ENCODE results near the gene HDLBP. TPM values are rescaled to one million over a fixed set of nuclear protein-coding genes. Genes with fewer than 3 reads are reported as not detected.
"Not testable (repeated sequence)": the region's sequence is repeated elsewhere in the genome, so short reads cannot be mapped to it uniquely, and the experiment has no call there.

Gene HDLBP
- total RNA-seq, 1 donor from 2014 or later: 405 TPM

- no peaks in the 10 kb centered on the region for H3K36me3 ChIP-seq (ENCODE audit: control insufficient read depth, insufficient read depth, low read length)
- DNase-seq (ENCODE audit: low read depth): no peak
- TF ChIP-seq CTCF (IDR thresholded peaks at IDR 0.05; ENCODE audit: insufficient read depth, low read length, poor library complexity, severe bottlenecking): no peak
- H3K4me3 ChIP-seq (ENCODE audit: low read depth, low read length): no peak overlapping the region
- H3K27me3 ChIP-seq (ENCODE audit: control insufficient read depth, insufficient read depth, low read length): no peaks in the 10 kb centered on the region
Measured at GRCh38 chr2:241298673-241299072, 16.8 kb downstream of the HDLBP start.

GRCh38 chr2:241296767-241297166 lies 18.7 kb downstream of the HDLBP start:
- no peaks in the 10 kb centered on the region for H3K36me3 ChIP-seq (ENCODE audit: control insufficient read depth, insufficient read depth, low read length)
- DNase-seq (ENCODE audit: low read depth): no peak
- H3K4me3 ChIP-seq (ENCODE audit: low read depth, low read length): no peak overlapping the region
- no peaks in the 10 kb centered on the region for H3K27me3 ChIP-seq (ENCODE audit: control insufficient read depth, insufficient read depth, low read length)
- no peak for TF ChIP-seq CTCF (IDR thresholded peaks at IDR 0.05; ENCODE audit: insufficient read depth, low read length, poor library complexity, severe bottlenecking)

DNA sequence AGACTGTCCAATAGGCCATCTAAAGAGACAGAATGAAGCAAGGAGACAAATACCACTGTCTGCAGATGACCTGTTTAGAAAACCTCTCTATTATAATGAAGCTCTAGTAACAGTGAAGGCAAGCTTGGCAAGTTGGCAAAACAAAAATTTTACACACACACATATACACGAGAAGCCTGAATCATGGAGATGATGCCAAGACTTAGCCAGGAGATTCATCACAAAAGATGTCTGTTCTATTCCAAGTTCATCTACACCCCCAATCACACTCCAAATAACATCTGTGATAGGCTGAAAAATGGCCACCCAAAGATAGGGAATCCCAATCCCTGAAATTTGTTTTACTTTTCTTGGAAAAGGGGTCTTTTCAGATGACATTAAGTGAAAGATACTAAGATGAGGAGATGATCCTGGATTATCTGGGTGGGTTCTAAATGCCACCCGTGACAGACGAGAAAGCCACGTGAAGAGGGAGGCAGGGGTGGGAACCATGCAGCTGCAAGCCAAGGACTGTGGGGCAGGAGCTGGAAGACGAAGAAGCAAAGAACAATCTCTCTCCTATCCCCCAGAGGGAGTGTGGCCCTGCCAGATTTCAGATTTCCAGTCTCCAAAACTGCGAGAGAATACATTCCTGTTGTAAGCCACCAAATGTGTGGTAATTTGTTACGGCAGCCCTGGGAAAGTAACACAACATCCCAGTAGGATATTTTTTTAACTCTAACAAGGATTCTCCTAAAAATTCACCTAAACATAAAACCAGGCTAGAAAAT lies 20.0 kb downstream of the HDLBP start:
- Histone ChIP-seq H3K27me3 (ENCODE audit: control insufficient read depth, insufficient read depth, low read length) (no peaks in the 10 kb centered on the region), H3K4me3 (ENCODE audit: low read depth, low read length) (no peak overlapping the region), H3K36me3 (ENCODE audit: control insufficient read depth, insufficient read depth, low read length) (no peaks in the 10 kb centered on the region)
- TF ChIP-seq CTCF (IDR thresholded peaks at IDR 0.05; ENCODE audit: insufficient read depth, low read length, poor library complexity, severe bottlenecking): no peak
- no peak for DNase-seq (ENCODE audit: low read depth)

- not testable (repeated sequence) for H3K4me3 ChIP-seq (ENCODE audit: low read depth, low read length); DNase-seq (ENCODE audit: low read depth); H3K27me3 ChIP-seq (ENCODE audit: control insufficient read depth, insufficient read depth, low read length); H3K36me3 ChIP-seq (ENCODE audit: control insufficient read depth, insufficient read depth, low read length)
Measured at GRCh38 chr2:241293378-241293797, 22.1 kb downstream of the HDLBP start.

DNA sequence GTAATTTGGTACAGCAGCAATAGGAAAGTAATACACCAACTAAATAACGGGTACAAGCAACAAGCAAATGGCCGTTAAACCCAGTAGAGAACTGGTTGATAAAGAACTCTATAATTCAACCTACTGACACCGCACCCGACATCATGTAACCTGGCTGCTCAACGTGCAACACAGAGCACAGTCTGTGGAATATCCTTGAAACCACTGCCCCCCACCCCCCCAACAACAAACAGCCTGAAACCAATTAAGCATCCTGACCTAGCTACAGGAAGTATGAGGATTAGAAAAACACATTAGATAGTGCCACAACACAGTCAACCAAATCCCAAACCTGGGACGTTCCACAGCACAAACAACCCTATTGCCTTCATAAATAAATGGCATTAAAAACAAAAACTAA lies 23.5 kb downstream of the HDLBP start:
- Histone ChIP-seq H3K27me3 (ENCODE audit: control insufficient read depth, insufficient read depth, low read length) (no peaks in the 10 kb centered on the region), H3K4me3 (ENCODE audit: low read depth, low read length) (no peak overlapping the region), H3K36me3 (ENCODE audit: control insufficient read depth, insufficient read depth, low read length) (no peaks in the 10 kb centered on the region)
- TF ChIP-seq CTCF (IDR thresholded peaks at IDR 0.05; ENCODE audit: insufficient read depth, low read length, poor library complexity, severe bottlenecking): no peak
- DNase-seq (ENCODE audit: low read depth): no peak

DNA sequence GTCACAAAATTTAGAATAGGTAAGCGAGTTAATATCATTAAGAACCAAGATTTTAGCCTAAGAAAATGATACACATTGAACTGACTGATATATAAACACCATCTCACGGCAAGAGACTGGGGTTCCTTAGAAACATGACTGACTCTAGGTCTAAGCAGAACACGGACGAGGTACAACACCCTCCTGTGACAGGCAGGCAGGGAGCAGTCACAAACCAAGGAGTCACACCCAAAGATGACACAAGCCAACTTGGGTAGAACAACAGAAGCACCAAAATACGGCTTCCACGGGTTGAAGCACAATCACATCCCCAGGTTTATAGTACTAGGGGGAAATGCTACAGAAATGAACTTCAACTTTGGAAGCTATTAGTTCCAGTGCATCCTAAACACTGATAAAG lies 24.3 kb downstream of the HDLBP start:
- TF ChIP-seq CTCF (IDR thresholded peaks at IDR 0.05; ENCODE audit: insufficient read depth, low read length, poor library complexity, severe bottlenecking): no peak
- Histone ChIP-seq H3K4me3 (ENCODE audit: low read depth, low read length) (no peak overlapping the region), H3K27me3 (ENCODE audit: control insufficient read depth, insufficient read depth, low read length) (no peaks in the 10 kb centered on the region), H3K36me3 (ENCODE audit: control insufficient read depth, insufficient read depth, low read length) (no peaks in the 10 kb centered on the region)
- no peak for DNase-seq (ENCODE audit: low read depth)

Data from kidney epithelial cell (primary cell).